Measurements from ENCODE around the gene PLIN1. TPM values are rescaled to one million over a fixed set of nuclear protein-coding genes. Genes with fewer than 3 reads are reported as not detected.

Gene PLIN1
- total and polyA plus RNA-seq, 4 donors, result 0.38 to 4.1 (median 2.6) TPM

DNA sequence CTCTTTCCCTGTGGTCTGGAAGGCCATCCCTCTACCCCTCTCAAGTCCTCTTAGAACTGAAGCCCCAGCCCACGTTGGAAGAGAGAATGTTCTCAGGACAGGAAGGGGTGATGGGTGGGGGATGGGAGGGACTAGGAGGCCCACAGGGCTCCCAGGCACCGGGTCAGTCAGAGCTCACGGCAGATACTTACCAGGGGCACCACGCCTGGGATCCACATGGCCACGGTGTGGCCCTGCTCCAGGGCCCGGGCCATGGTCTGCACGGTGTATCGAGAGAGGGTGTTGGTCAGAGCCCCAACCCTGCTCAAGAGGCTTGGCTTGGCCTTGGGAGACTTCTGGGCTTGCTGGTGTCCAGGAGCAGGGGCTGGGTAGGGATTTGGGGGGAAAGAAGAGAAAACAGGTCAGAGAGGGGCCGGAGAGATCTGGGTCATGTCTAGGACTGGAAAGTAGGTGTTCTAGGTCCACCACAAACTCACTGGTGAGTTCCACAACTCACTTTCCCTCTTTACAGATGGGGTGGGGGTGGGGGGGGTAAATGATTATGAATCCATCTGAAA is 9.8 kb downstream of the PLIN1 start:
- no peak overlapping the region for H3K4me3 ChIP-seq (ENCODE audit: low read length in 2 of 2)
- H3K27ac ChIP-seq (ENCODE audit: low read depth in 1 of 2, low read length in 2 of 2), result no peak overlapping the region
- H3K27me3 ChIP-seq (ENCODE audit: control insufficient read depth in 1 of 2, insufficient read depth in 2 of 2, low read length in 1 of 2), result no peaks in the 10 kb centered on the region
- H3K36me3 ChIP-seq (ENCODE audit: control insufficient read depth in 1 of 2, insufficient read depth in 2 of 2, low read length in 1 of 2), result no peaks in the 10 kb centered on the region
- 80 to 85% methylated on average over 8 to 9 of the region's 9 CpGs for WGBS, 2 donors
- H3K4me1 ChIP-seq (ENCODE audit: control insufficient read depth in 1 of 2, insufficient read depth in 2 of 2, low read length in 2 of 2), result peaks cover 0 to 4% of the 10 kb centered on the region in 2 donors
- ATAC-seq (ENCODE audit: low FRiP score) (no peak), DNase-seq (peak in 1 of 2 donors; percentile 72)
- intact Hi-C loops (cut with DNase I), result no loop called here
- H3K9me3 ChIP-seq (ENCODE audit: control insufficient read depth, low read length), result no peaks in the 10 kb centered on the region

DNA sequence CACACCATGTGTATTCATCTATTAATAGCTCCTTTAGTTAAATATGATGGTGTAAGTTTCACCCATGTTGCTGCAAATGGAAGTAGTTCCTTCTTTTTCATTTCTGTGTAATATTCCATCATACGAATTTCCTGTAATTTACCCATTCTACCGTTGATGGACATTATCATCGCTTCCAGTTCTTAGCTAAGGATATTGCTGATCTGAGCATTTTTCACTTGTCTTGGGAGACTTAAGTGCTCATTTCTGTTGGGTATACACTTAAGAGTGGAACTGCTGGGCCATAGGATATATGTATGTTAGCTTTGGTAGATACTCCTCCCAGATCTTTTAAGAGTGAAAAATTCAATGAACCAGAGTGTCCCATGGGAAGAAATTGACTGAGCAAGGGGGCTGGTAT is 11.0 kb downstream of the PLIN1 start:
- intact Hi-C loops (cut with DNase I), result no loop called here
- WGBS, 2 donors, result 96 to 98% methylated on average over 3 of the region's 3 CpGs
- ATAC-seq (ENCODE audit: low FRiP score), result no peak
- Histone ChIP-seq H3K36me3 (ENCODE audit: control insufficient read depth in 1 of 2, insufficient read depth in 2 of 2, low read length in 1 of 2) (no peaks in the 10 kb centered on the region), H3K27me3 (ENCODE audit: control insufficient read depth in 1 of 2, insufficient read depth in 2 of 2, low read length in 1 of 2) (no peaks in the 10 kb centered on the region), H3K27ac (ENCODE audit: low read depth in 1 of 2, low read length in 2 of 2) (no peak overlapping the region), H3K4me3 (ENCODE audit: low read length in 2 of 2) (no peak overlapping the region), H3K9me3 (ENCODE audit: control insufficient read depth, low read length) (no peaks in the 10 kb centered on the region), H3K4me1 (ENCODE audit: control insufficient read depth in 1 of 2, insufficient read depth in 2 of 2, low read length in 2 of 2) (peaks cover 0 to 4% of the 10 kb centered on the region in 2 donors)
- DNase-seq, result no peak

DNA sequence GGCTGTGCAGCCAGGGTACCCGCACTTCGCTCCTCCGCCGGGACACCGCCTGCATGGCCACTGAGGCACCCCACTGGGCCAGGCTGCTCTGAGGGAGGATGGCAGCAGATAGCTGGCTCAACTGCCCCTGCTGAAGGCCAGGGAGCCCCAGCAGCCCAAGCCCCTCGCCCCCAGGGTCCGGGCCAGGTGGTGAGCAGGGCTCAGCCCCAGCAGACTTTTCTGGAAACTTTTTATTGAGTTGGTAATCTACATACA is 11.5 kb downstream of the PLIN1 start:
- ATAC-seq (ENCODE audit: low FRiP score) (no peak), DNase-seq (no peak)
- Histone ChIP-seq H3K27me3 (ENCODE audit: control insufficient read depth in 1 of 2, insufficient read depth in 2 of 2, low read length in 1 of 2) (no peaks in the 10 kb centered on the region), H3K4me1 (ENCODE audit: control insufficient read depth in 1 of 2, insufficient read depth in 2 of 2, low read length in 2 of 2) (peaks cover 0 to 4% of the 10 kb centered on the region in 2 donors), H3K4me3 (ENCODE audit: low read length in 2 of 2) (no peak overlapping the region), H3K27ac (ENCODE audit: low read depth in 1 of 2, low read length in 2 of 2) (no peak overlapping the region), H3K9me3 (ENCODE audit: control insufficient read depth, low read length) (no peaks in the 10 kb centered on the region), H3K36me3 (ENCODE audit: control insufficient read depth in 1 of 2, insufficient read depth in 2 of 2, low read length in 1 of 2) (no peaks in the 10 kb centered on the region)
- 97 to 99% methylated on average over 7 of the region's 7 CpGs for WGBS, 2 donors
- intact Hi-C loops (cut with DNase I), result no loop called here

DNA sequence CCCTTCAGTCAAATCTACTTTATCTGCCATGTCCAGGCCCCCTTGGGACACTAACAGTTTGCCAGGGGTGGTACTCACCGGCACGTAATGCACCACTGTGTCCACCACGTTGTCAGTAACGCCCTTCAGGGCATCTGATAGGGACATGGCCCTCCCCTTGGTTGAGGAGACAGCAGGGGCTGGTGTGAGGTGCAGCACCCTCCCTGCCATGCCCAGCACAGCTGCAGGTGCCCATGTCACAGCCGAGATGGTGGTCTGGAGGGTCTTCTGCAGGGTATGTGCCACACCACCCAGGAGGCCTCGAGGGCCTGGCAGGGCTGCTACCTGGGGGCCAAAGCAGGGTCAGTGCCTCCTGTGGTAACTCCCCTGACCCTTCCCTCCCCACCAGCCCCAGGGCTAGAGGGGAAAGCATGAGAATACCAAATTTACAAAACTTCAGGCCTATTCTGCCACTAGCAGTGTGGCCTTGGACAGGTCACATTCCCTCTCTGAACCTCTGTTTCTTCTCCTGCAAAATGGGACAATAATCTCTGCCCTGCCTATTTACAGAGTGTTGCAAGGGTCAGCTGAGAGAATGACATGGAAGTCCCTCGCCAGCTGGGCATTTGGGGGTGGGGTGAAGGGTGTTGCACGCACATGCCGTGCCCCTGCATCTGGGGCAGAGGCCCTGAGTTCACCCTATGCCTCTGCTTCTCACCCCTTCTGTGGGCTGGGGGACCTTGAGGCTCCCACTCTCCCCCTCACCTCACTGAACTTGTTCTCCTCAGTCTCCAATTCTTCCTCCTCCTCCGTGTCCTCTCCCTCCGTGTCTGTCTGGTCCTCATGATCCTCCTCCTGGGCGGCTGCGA is 12.1 kb downstream of the PLIN1 start:
- WGBS, 2 donors, result 84 to 85% methylated on average over 13 of the region's 13 CpGs
- intact Hi-C loops (cut with DNase I), result no loop called here
- Histone ChIP-seq H3K4me1 (ENCODE audit: control insufficient read depth in 1 of 2, insufficient read depth in 2 of 2, low read length in 2 of 2) (peaks cover 0 to 4% of the 10 kb centered on the region in 2 donors), H3K27me3 (ENCODE audit: control insufficient read depth in 1 of 2, insufficient read depth in 2 of 2, low read length in 1 of 2) (no peaks in the 10 kb centered on the region), H3K4me3 (ENCODE audit: low read length in 2 of 2) (no peak overlapping the region), H3K9me3 (ENCODE audit: control insufficient read depth, low read length) (no peaks in the 10 kb centered on the region), H3K27ac (ENCODE audit: low read depth in 1 of 2, low read length in 2 of 2) (no peak overlapping the region), H3K36me3 (ENCODE audit: control insufficient read depth in 1 of 2, insufficient read depth in 2 of 2, low read length in 1 of 2) (no peaks in the 10 kb centered on the region)
- ATAC-seq (ENCODE audit: low FRiP score), result no peak
- DNase-seq, result no peak

DNA sequence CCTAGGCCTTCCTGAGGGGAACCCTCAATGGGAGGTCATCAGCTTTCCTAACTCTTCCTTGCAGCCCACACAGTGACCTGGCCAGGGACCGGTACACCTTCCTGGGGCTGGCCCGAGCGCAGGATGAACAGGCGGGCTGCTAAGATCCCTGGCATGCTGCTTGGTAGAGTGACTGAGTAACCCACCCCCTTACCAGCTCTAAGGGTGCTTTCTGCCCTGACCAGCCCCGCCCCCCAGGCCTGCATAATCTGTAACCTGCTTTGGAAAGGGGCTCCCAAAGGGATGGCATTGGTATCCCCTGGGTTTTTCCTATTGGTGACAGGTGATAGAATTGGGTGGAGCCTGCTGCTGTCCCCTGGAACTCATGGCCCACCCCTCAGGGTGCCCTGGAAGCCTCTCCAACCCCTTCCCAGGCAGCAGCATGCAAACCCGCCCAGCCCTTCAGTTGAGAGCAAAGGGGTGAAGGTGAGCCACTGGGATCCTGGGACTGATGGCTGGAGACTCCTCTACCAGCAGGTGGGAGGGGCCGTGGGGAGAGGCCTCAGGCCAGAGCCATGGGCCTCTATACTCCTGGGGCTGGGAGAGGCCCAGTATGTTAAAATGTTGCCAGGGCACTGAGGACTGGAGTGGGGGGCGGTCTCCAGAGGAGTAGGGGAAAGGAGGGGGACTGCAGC is 12.8 kb downstream of the PLIN1 start:
- intact Hi-C loops (cut with DNase I), result no loop called here
- no peaks in the 10 kb centered on the region for H3K27me3 ChIP-seq (ENCODE audit: control insufficient read depth in 1 of 2, insufficient read depth in 2 of 2, low read length in 1 of 2)
- no peaks in the 10 kb centered on the region for H3K36me3 ChIP-seq (ENCODE audit: control insufficient read depth in 1 of 2, insufficient read depth in 2 of 2, low read length in 1 of 2)
- no peaks in the 10 kb centered on the region for H3K9me3 ChIP-seq (ENCODE audit: control insufficient read depth, low read length)
- 87 to 89% methylated on average over 8 of the region's 8 CpGs for WGBS, 2 donors
- H3K4me1 ChIP-seq (ENCODE audit: control insufficient read depth in 1 of 2, insufficient read depth in 2 of 2, low read length in 2 of 2), result no peaks in the 10 kb centered on the region
- ATAC-seq (ENCODE audit: low FRiP score) (no peak), DNase-seq (no peak)
- H3K27ac ChIP-seq (ENCODE audit: low read depth in 1 of 2, low read length in 2 of 2), result peak overlapping the region; percentile 76 to 85
- no peak overlapping the region for H3K4me3 ChIP-seq (ENCODE audit: low read length in 2 of 2)

DNA sequence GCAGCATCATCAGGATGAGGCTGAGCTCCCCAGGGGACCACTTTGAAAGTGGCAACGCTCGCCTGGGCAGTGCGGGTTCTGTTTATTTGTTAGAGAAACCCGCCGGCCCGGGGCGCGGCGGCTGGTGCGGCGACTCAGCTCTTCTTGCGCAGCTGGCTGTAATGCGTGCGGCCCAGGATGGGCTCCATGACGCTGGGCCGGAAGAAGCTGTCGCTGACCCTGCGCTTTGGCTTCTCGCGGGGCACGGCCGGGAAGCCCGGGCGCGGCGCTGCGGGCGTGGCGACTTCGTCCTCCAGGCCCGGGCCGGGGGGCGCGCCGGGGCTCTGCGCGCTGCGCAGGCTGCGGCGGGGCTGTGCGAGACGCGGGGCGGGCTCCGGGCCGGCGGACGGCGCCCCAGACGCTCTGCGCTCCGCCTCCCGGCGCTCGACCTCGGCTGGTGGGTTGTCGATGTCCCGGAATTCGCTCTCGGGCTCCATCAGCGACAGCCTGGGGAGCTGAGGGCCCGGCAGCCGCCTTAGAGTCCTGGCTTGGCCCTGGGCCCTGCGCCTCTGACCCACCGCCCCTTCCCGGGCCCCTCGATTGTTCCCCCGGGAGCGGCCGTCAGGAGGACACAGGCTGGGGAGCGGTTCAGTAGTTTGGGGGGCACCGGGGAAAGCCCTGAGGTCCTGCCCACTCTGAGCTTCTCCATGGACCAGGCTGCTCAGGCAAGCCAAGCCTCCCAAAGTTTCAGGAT is 13.6 kb downstream of the PLIN1 start:
- peak; percentile 78 for ATAC-seq (ENCODE audit: low FRiP score)
- no peaks in the 10 kb centered on the region for H3K36me3 ChIP-seq (ENCODE audit: control insufficient read depth in 1 of 2, insufficient read depth in 2 of 2, low read length in 1 of 2)
- intact Hi-C loops (cut with DNase I), result no loop called here
- 2 to 3% methylated on average over 52 to 72 of the region's 72 CpGs for WGBS, 2 donors
- peak; percentile 82 to 91 for DNase-seq
- no peaks in the 10 kb centered on the region for H3K27me3 ChIP-seq (ENCODE audit: control insufficient read depth in 1 of 2, insufficient read depth in 2 of 2, low read length in 1 of 2)
- no peaks in the 10 kb centered on the region for H3K4me1 ChIP-seq (ENCODE audit: control insufficient read depth in 1 of 2, insufficient read depth in 2 of 2, low read length in 2 of 2)
- peak overlapping the region; percentile 76 to 85 for H3K27ac ChIP-seq (ENCODE audit: low read depth in 1 of 2, low read length in 2 of 2)
- H3K4me3 ChIP-seq (ENCODE audit: low read length in 2 of 2), result no peak overlapping the region
- no peaks in the 10 kb centered on the region for H3K9me3 ChIP-seq (ENCODE audit: control insufficient read depth, low read length)

DNA sequence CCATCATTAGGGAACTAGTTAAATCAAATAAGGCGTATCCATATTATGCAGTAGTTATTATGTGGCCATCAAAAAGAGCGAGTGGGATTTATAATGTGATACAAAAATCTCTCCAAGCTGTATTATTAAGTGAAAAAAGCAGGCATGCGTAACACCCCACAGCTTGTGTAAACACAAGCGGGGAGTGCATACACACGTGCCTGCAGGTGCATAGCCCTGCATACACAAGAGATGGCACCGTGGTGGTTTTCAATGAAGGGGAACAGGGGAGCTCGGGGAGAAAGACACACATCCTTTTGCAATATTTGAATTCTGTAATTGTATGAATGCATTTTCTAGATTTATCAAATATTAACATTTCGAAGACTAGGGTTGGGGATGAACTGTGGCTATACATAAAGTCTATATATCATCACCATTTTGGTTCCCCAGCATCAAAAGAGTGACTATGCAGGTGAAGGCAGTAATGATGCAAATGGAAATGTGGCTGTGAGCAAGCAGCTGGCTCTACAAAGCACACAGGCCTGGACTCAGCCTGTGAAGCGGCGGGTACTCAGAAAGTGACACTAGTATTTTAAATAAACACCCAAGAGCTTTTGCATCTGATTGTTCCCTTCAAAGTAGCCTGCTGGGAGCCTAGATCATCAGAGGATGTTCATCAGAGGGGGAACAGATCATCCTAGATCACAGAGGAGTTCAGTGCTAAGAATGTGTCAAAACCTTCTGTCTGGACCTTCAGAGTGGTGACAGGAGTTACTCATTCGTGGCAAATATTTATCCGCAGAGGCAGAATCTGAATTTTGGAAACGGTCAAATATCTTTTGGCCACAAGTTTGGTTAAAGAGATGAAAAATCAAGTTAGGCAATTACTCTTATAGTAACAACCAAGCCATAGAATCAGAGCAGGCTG is 14.5 kb downstream of the PLIN1 start:
- DNase-seq (no peak), ATAC-seq (ENCODE audit: low FRiP score) (no peak)
- H3K9me3 ChIP-seq (ENCODE audit: control insufficient read depth, low read length), result no peaks in the 10 kb centered on the region
- intact Hi-C loops (cut with DNase I), result no loop called here
- H3K27ac ChIP-seq (ENCODE audit: low read depth in 1 of 2, low read length in 2 of 2), result peak overlapping the region; percentile 49 to 85
- H3K4me1 ChIP-seq (ENCODE audit: control insufficient read depth in 1 of 2, insufficient read depth in 2 of 2, low read length in 2 of 2), result no peaks in the 10 kb centered on the region
- H3K4me3 ChIP-seq (ENCODE audit: low read length in 2 of 2), result no peak overlapping the region
- no peaks in the 10 kb centered on the region for H3K27me3 ChIP-seq (ENCODE audit: control insufficient read depth in 1 of 2, insufficient read depth in 2 of 2, low read length in 1 of 2)
- H3K36me3 ChIP-seq (ENCODE audit: control insufficient read depth in 1 of 2, insufficient read depth in 2 of 2, low read length in 1 of 2), result no peaks in the 10 kb centered on the region
- 55 to 57% methylated on average over 13 of the region's 13 CpGs for WGBS, 2 donors
